Esophagus squamous epithelium (tissue), 4 donors: ENCODE results near the gene PTPN18.

ENCODE experiments used
- CTCF ChIP-seq, 6 experiments: fragments of 450-650 bp in 4 of 6; fragments of 200-600 bp in 2 of 6; sonication (generic) in 2 of 6; IDR thresholded peaks; one replicate each; pipeline ENCODE4 v1.5.1; 2016 to 2019; ENCODE audit warnings: antibody characterized with exemption in 6 of 6, mild to moderate bottlenecking in 4 of 6, moderate library complexity in 4 of 6
- POLR2A ChIP-seq, 4 donors: fragments of 450-650 bp; IDR thresholded peaks; one replicate each; pipeline ENCODE4 v1.6.1; 2017; ENCODE audit warnings: antibody characterized with exemption in 4 of 4, mild to moderate bottlenecking in 4 of 4, moderate library complexity in 3 of 4

DNA sequence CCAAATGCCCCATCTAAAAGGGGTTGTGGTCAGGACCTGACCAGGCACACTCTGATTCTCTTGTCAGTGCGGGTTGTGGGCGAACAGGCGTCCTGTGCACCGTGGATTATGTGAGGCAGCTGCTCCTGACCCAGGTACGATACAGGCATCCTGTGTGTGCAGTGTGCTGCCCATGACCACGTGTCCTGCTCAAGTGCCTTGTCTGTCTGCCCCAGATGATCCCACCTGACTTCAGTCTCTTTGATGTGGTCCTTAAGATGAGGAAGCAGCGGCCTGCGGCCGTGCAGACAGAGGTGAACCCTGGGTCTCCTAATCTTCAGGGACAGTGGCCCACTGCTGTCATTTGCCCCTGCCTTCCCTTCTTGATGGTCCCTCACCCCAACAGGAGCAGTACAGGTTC lies 14.6 kb downstream of the PTPN18 start:
- no peak for TF ChIP-seq CTCF (IDR thresholded peaks at IDR 0.05)
- TF ChIP-seq POLR2A (IDR thresholded peaks at IDR 0.05) = no peak
